ENCODE results near the gene DUS2.

DUS2 gene

GRCh38 chr16:68074850-68075555 is 51.9 kb downstream of the DUS2 start:
- no peak for DNase-seq (ENCODE audit: low read depth in 1 of 2, low spot score in 1 of 2)

GRCh38 chr16:68075980-68076379 is 52.9 kb downstream of the DUS2 start:
- no peak for DNase-seq (ENCODE audit: low read depth in 1 of 2, low spot score in 1 of 2)

DNA sequence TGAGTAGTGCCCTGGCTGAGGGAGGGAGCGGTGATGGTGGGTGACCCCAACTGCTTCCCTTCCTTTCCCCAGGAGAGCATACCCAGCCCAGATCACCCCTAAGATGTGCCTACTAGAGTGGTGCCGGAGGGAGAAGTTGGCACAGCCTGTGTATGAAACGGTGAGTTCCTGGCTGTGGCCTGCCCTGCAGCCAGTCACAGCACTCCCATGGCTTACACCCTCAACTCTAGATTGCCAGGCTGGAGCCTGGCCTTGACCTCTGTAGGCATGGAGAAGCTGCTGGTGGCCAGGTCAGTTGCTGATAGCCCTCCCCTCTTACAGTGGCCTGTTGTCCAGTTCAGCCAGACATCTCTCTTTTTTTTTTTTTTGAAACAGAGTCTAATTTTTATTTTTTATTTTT is 53.5 kb downstream of the DUS2 start:
- DNase-seq (ENCODE audit: low read depth in 1 of 2, low spot score in 1 of 2): no peak

- no peak for DNase-seq (ENCODE audit: low read depth in 1 of 2, low spot score in 1 of 2)
Observed at GRCh38 chr16:68077866-68078700, 55.0 kb downstream of the DUS2 start.

DNA sequence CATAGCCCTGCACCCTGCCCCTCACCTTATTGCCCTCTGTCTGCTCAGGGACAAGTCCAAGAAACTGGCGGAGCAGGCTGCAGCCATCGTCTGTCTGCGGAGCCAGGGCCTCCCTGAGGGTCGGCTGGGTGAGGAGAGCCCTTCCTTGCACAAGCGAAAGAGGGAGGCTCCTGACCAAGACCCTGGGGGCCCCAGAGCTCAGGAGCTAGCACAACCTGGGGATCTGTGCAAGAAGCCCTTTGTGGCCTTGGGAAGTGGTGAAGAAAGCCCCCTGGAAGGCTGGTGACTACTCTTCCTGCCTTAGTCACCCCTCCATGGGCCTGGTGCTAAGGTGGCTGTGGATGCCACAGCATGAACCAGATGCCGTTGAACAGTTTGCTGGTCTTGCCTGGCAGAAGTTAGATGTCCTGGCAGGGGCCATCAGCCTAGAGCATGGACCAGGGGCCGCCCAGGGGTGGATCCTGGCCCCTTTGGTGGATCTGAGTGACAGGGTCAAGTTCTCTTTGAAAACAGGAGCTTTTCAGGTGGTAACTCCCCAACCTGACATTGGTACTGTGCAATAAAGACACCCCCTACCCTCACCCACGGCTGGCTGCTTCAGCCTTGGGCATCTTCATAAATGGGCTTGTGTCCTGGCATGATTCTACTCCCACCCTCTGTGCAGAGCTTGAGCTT is 55.8 kb downstream of the DUS2 start:
- no peak for DNase-seq (ENCODE audit: low read depth in 1 of 2, low spot score in 1 of 2)

DNA sequence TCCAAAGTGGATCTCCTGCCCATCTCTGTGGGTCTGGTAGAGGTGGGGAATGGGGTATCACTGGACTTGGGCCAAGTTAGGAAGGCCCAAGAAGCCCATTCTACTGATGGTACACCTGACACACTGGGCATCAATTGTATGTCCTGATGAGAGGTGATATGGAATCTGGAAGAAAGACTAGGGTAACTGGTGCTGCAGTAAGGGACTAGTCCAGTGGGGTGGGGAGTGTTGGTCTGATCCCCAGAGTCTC is 56.2 kb downstream of the DUS2 start:
- no peak for DNase-seq (ENCODE audit: low read depth in 1 of 2, low spot score in 1 of 2)

DNA sequence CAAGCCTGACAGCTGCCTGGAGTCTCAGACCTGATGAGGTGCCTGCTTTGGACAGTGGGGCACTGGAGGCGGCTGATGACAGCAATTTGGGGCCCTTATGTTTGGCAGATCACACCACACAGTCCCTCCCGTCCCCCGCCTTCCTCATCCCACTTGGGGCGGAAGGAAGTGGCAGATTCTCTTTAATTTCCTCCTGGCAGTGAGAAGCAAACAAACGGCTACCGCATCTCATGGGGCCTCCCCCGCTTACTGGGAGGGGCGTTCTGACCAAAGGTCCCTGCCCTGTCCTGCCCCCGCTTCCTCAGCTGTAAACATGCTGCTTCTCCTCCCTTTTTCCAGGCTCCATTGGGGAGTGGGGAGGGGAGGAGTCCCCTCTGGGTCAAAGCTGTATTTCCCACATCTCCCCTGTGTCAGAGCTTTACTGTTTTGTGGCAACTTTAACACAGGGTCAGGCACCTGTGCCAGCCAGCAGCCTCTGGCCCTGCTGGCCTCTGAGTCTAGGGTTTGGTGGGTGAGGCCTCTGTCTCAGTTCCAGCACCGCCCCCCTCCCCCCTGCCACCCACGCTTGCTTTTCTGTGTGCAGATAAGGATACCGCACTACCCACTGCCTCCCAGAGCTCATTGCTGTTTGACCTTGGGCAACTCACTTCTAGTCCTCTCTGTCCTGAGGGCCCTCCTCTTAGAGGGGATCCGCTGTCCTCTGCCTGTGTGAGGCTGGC is 56.7 kb downstream of the DUS2 start:
- peak; percentile 47 to 48 for DNase-seq (ENCODE audit: low read depth in 1 of 2, low spot score in 1 of 2)

GRCh38 chr16:68081861-68082628 is 59.0 kb downstream of the DUS2 start:
- DNase-seq (ENCODE audit: low read depth in 1 of 2, low spot score in 1 of 2): no peak

- no peak for DNase-seq (ENCODE audit: low read depth in 1 of 2, low spot score in 1 of 2)
Observed at GRCh38 chr16:68082629-68083238, 59.6 kb downstream of the DUS2 start.

- no peak for DNase-seq (ENCODE audit: low read depth in 1 of 2, low spot score in 1 of 2)
Observed at GRCh38 chr16:68083239-68083781, 60.2 kb downstream of the DUS2 start.

- DNase-seq (ENCODE audit: low read depth in 1 of 2, low spot score in 1 of 2): peak in 1 of 2 donors; percentile 23
Observed at GRCh38 chr16:68083861-68084503, 60.9 kb downstream of the DUS2 start.

DNA sequence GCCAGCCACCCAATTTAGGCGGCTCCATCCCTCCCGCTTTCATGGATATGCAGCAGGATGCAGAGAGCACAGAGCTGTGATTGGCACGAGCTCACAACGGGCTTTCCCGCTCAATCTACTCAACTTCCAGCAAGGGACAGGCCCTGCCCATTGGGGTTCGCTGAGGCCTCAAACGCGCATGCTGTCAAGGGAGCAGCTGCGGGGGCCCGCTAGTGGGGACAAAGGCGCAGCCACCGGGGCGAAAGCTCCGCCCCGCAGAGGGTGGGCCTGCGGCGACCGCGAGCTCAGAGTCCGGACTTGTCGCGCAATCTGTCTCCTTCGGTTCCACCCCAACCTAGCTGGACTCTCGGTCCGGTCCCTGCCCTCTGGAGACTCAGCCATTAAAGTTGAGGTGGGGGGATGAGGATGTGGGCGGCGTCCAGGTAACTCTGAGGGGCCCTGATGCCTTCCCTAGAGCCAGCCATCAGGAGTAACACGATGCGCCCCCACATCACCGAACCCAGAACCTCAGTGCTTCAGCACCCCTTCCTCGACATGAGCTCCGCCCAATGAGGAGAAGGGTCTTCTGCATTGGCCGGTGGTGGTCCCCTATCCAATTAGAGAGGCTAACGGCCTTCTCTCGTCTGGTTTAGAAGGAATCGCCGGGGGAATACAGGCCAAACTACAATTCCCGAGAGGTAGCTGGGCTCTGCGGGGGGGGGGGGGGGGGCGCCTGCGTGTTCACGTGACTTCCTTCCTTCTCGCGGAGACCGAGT is 61.6 kb downstream of the DUS2 start:
- peak; percentile 63 to 76 for DNase-seq (ENCODE audit: low read depth in 1 of 2, low spot score in 1 of 2)

DNA sequence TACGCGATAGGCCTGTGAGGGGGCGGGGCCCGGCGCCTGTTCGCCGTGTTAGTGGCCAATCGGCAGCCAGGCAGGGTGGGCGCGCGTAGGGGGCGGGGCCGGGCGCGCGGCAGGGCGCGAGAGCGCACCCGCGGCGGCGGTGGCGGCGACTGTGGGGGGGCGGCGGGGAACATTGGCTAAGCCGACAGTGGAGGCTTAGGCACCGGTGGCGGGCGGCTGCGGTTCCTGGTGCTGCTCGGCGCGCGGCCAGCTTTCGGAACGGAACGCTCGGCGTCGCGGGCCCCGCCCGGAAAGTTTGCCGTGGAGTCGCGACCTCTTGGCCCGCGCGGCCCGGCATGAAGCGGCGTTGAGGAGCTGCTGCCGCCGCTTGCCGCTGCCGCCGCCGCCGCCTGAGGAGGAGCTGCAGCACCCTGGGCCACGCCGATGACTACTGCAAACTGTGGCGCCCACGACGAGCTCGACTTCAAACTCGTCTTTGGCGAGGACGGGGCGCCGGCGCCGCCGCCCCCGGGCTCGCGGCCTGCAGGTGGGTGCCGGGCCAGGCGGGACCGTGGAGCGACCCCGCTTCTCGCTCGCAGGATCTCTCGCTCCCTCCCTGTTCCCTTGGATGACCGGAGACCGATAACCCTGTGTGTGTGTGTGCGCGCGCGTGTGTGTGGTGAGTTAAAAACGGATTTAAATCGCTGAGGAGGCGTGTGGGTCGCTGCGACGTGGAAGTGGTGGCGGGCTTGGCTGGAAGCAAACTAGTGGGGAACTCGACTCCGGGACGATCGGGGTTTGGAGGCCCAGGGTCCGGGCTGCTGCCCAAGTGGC is 62.4 kb downstream of the DUS2 start, which contains the start of gene NFATC3:
Gene NFATC3, plus strand, starts transcription at position 112 of the 813 bp plus-strand sequence. Its CDS starts 312 bp downstream, at position 424.
- DNase-seq (ENCODE audit: low read depth in 1 of 2, low spot score in 1 of 2): peak; percentile 99

GRCh38 chr16:68086336-68086841 is 63.3 kb downstream of the DUS2 start:
- DNase-seq (ENCODE audit: low read depth in 1 of 2, low spot score in 1 of 2): no peak

- DNase-seq (ENCODE audit: low read depth in 1 of 2, low spot score in 1 of 2): no peak
Observed at GRCh38 chr16:68086860-68087268, 63.8 kb downstream of the DUS2 start.

- DNase-seq (ENCODE audit: low read depth in 1 of 2, low spot score in 1 of 2): no peak
Observed at GRCh38 chr16:68087688-68088087, 64.6 kb downstream of the DUS2 start.

- no peak for DNase-seq (ENCODE audit: low read depth in 1 of 2, low spot score in 1 of 2)
Observed at GRCh38 chr16:68088130-68088972, 65.3 kb downstream of the DUS2 start.
